Naive thymus-derived CD4-positive, alpha-beta T cell (primary cell): Measurements from ENCODE around the gene STT3A. TPM values are rescaled to one million over a fixed set of nuclear protein-coding genes. Genes with fewer than 3 reads are reported as not detected.

Source experiments
- ATAC-seq: fragments of 150-1000 bp; cut with Tn5 transposase; 2 replicates; pipeline ENCODE4 v1.10.0; 2021; ENCODE audit warnings: mild to moderate bottlenecking, moderate library complexity
- CTCF ChIA-PET: fragments of 350-600 bp; sonication (Branson Sonifier 250); formaldehyde crosslinking; loops from one replicate; lab custom pipeline; 2021; ENCODE audit warnings: antibody characterized with exemption; lab: Charles Lee
- POLR2A ChIA-PET: fragments of 350-600 bp; sonication (Branson Sonifier 250); formaldehyde crosslinking; loops from one replicate; lab custom pipeline; 2021; ENCODE audit warnings: antibody characterized with exemption, inconsistent platforms; lab: Charles Lee
- DNase-seq, 9 donors: peaks; one replicate each; pipeline versions ENCODE4 v3.0.0 to v3.0.0-alpha.2; 2020 to 2022; ENCODE audit warnings: mixed read lengths in 1 of 9
- H3K27ac ChIP-seq: one replicate; pipeline ENCODE4 v1.7.0; 2013; ENCODE audit warnings: mild to moderate bottlenecking, low read depth, low read length, moderate library complexity
- H3K27me3 ChIP-seq, 2 donors: one replicate each; pipeline ENCODE4 v1.7.0; 2013; ENCODE audit warnings: low read length in 2 of 2, mild to moderate bottlenecking in 2 of 2, moderate library complexity in 2 of 2; ENCODE audit not compliant: control insufficient read depth in 2 of 2, insufficient read depth in 2 of 2
- H3K36me3 ChIP-seq, 3 experiments: 1 replicate in 2 of 3; 2 replicates in 1 of 3; pipeline ENCODE4 v1.7.0; 2013; ENCODE audit warnings: low read length in 3 of 3, mild to moderate bottlenecking in 3 of 3, moderate library complexity in 1 of 3; ENCODE audit not compliant: insufficient read depth in 3 of 3, control insufficient read depth in 2 of 3
- H3K4me1 ChIP-seq, 2 donors: one replicate each; pipeline ENCODE4 v1.7.0; 2013; ENCODE audit warnings: low read length in 2 of 2, mild to moderate bottlenecking in 2 of 2, moderate library complexity in 1 of 2; ENCODE audit not compliant: control insufficient read depth in 2 of 2, insufficient read depth in 2 of 2
- H3K4me3 ChIP-seq: 2 replicates; pipeline ENCODE4 v1.7.0; 2013; ENCODE audit warnings: mild to moderate bottlenecking, low read length
- H3K9me3 ChIP-seq, 3 experiments: 1 replicate in 2 of 3; 2 replicates in 1 of 3; pipeline ENCODE4 v1.7.0; 2013; ENCODE audit warnings: low read length in 3 of 3; ENCODE audit not compliant: control insufficient read depth in 2 of 3
- H3K27ac Mint-ChIP-seq, 9 donors: one replicate each; pipeline ENCODE4 v1.8.0; 2020 to 2022; ENCODE audit warnings: mixed read lengths in 9 of 9, mild to moderate bottlenecking in 8 of 9, moderate library complexity in 5 of 9, inconsistent platforms in 2 of 9
- H3K27me3 Mint-ChIP-seq, 5 donors: one replicate each; pipeline ENCODE4 v1.8.0; 2021 to 2022; ENCODE audit warnings: mixed read lengths in 5 of 5, mild to moderate bottlenecking in 1 of 5
- H3K36me3 Mint-ChIP-seq, 5 donors: one replicate each; pipeline ENCODE4 v1.8.0; 2020 to 2022; ENCODE audit warnings: mixed read lengths in 5 of 5, mild to moderate bottlenecking in 3 of 5, inconsistent platforms in 1 of 5
- H3K4me1 Mint-ChIP-seq, 7 donors: one replicate each; pipeline ENCODE4 v1.8.0; 2020 to 2022; ENCODE audit warnings: mixed read lengths in 7 of 7, mild to moderate bottlenecking in 3 of 7, inconsistent platforms in 1 of 7
- H3K4me3 Mint-ChIP-seq, 10 donors: one replicate each; pipeline ENCODE4 v1.8.0; 2020 to 2022; ENCODE audit warnings: mild to moderate bottlenecking in 10 of 10, mixed read lengths in 10 of 10, moderate library complexity in 6 of 10, inconsistent platforms in 2 of 10
- H3K9me3 Mint-ChIP-seq, 11 donors: one replicate each; pipeline ENCODE4 v1.8.0; 2020 to 2022; ENCODE audit warnings: mixed read lengths in 11 of 11, mild to moderate bottlenecking in 4 of 11, inconsistent platforms in 1 of 11, moderate library complexity in 1 of 11
- intact Hi-C, 2 donors: fragments of 100-400 bp; cut with micrococcal nuclease; formaldehyde crosslinking; loops; one replicate each; pipeline ENCODE4 v1.15.1; 2023
- polyA plus RNA-seq, 2 donors: library from polyadenylated mRNA; unstranded; fragments of 300-500 nt; fragmentation: Illumina TruSeq; gene quantifications; one replicate each; pipeline ENCODE4 v1.2.3, GENCODE V29; 2021
- total RNA-seq, 6 experiments: library from RNA in 5 of 6; stranded (reverse) in 5 of 6; gene quantifications; 1 replicate in 5 of 6; 2 replicates in 1 of 6; pipeline ENCODE4 v1.2.3 and lab custom pipeline; 2021 to 2026

STT3A gene
- total and polyA plus RNA-seq, 7 experiments from 2014 or later: 27.3 to 153 (median 60.6) TPM

GRCh38 chr11:125618383-125618782 lies 25.7 kb downstream of the STT3A start:
- no peaks in the 10 kb centered on the region for H3K4me1 ChIP-seq
- Mint-ChIP-seq H3K9me3 (no peaks in the 10 kb centered on the region), H3K36me3 (peaks cover 14 to 57% (median 26%) of the 10 kb centered on the region in 5 donors), H3K4me1 (peaks cover 0 to 2% (median 0%) of the 10 kb centered on the region in 7 donors), H3K4me3 (no peak overlapping the region), H3K27ac (no peak overlapping the region), H3K27me3 (no peaks in the 10 kb centered on the region)
- intact Hi-C loops: no loop called here
- ChIA-PET POLR2A (interaction anchor here (1.6 kb wide), 1 partner anchor 49 kb away, joined by 6 read pairs; the partner anchor contains the start of gene EI24), CTCF (no interaction called here)
- H3K27me3 ChIP-seq: no peaks in the 10 kb centered on the region
- ATAC-seq (no peak), DNase-seq (no peak)
- no peaks in the 10 kb centered on the region for H3K9me3 ChIP-seq
- H3K27ac ChIP-seq: no peak overlapping the region
- peaks cover 26 to 79% (median 35%) of the 10 kb centered on the region in 3 experiments for H3K36me3 ChIP-seq
- H3K4me3 ChIP-seq: no peak overlapping the region

- CTCF ChIA-PET: interaction anchor here (1.1 kb wide), 1 partner anchor 52 kb away, joined by 3 read pairs; no protein-coding TSS in a partner anchor
- H3K4me1 Mint-ChIP-seq: peaks cover 12 to 24% (median 14%) of the 10 kb centered on the region in 7 donors
- no peak for ATAC-seq
These were observed 29.3 kb downstream of the STT3A start for GRCh38 chr11:125621995-125622394.

GRCh38 chr11:125623064-125623463 lies 30.4 kb downstream of the STT3A start:
- no peak overlapping the region for H3K27ac ChIP-seq
- H3K4me3 Mint-ChIP-seq: no peak overlapping the region
- peaks cover 13 to 34% (median 15%) of the 10 kb centered on the region in 7 donors for H3K4me1 Mint-ChIP-seq
- H3K9me3 Mint-ChIP-seq: no peaks in the 10 kb centered on the region
- no peaks in the 10 kb centered on the region for H3K27me3 ChIP-seq
- DNase-seq (no peak), ATAC-seq (no peak)
- no peaks in the 10 kb centered on the region for H3K27me3 Mint-ChIP-seq
- H3K4me1 ChIP-seq: peaks cover 0 to 5% of the 10 kb centered on the region in 2 donors
- peaks cover 16 to 46% (median 19%) of the 10 kb centered on the region in 3 experiments for H3K36me3 ChIP-seq
- peak overlapping the region in 4 of 9 donors; percentile 7 to 94 (median 68) for H3K27ac Mint-ChIP-seq
- H3K9me3 ChIP-seq: no peaks in the 10 kb centered on the region
- no peak overlapping the region for H3K4me3 ChIP-seq
- CTCF ChIA-PET: no interaction called here
- POLR2A ChIA-PET: interaction anchor here (0.6 to 5.5 kb wide), 2 partner anchors 9 to 31 kb away, joined by 6 to 46 read pairs; partner anchors contain the start of gene STT3A
- intact Hi-C loops: no loop called here
- peaks cover 4 to 30% (median 12%) of the 10 kb centered on the region in 5 donors for H3K36me3 Mint-ChIP-seq

More at GRCh38 chr11:125621995-125622394, 29.3 kb downstream of the STT3A start:
- intact Hi-C loops: no loop called here
- Mint-ChIP-seq H3K4me3 (no peak overlapping the region), H3K9me3 (no peaks in the 10 kb centered on the region), H3K36me3 (peaks cover 4 to 35% (median 14%) of the 10 kb centered on the region in 5 donors), H3K27ac (peak overlapping the region in 1 of 9 donors; percentile 45), H3K27me3 (no peaks in the 10 kb centered on the region)
- Histone ChIP-seq H3K27me3 (no peaks in the 10 kb centered on the region), H3K9me3 (no peaks in the 10 kb centered on the region), H3K36me3 (peaks cover 19 to 52% (median 22%) of the 10 kb centered on the region in 3 experiments), H3K4me3 (no peak overlapping the region), H3K4me1 (peaks cover 0 to 5% of the 10 kb centered on the region in 2 donors), H3K27ac (no peak overlapping the region)
- POLR2A ChIA-PET: interaction anchor here (5.5 kb wide), 1 partner anchor 30 kb away, joined by 46 read pairs; the partner anchor contains the start of gene STT3A
- no peak for DNase-seq

GRCh38 chr11:125624756-125625213 lies 32.1 kb downstream of the STT3A start, which contains the start of gene CHEK1:
TSS of gene CHEK1 (plus strand) at chr11:125625163. CDS start at chr11:125626769, 1,606 bp downstream.
- peaks cover 13 to 42% (median 15%) of the 10 kb centered on the region in 7 donors for H3K4me1 Mint-ChIP-seq
- Histone ChIP-seq H3K36me3 (peaks cover 3 to 29% (median 11%) of the 10 kb centered on the region in 3 experiments), H3K27ac (peak within 1 kb of the TSS; percentile 96), H3K9me3 (no peaks in the 10 kb centered on the region), H3K27me3 (no peaks in the 10 kb centered on the region), H3K4me3 (peak within 1 kb of the TSS; percentile 91), H3K4me1 (peaks cover 0 to 5% of the 10 kb centered on the region in 2 donors)
- no peak for DNase-seq
- no peaks in the 10 kb centered on the region for H3K27me3 Mint-ChIP-seq
- ChIA-PET POLR2A (interaction anchor here (0.7 to 5.5 kb wide), 10 partner anchors 8 to 679 kb away, joined by 3 to 46 read pairs (median 4); partner anchors contain the start of genes DCPS, EI24, FOXRED1 and HYLS1), CTCF (no interaction called here)
- intact Hi-C loops: loop anchor here (1.0 to 2.0 kb wide), 8 partner anchors 32 to 644 kb away; partner anchors contain the start of genes EI24 (in 2 of the 2), STT3A (in 2 of the 2), CDON (in 1 of the 2) and FAM118B (in 1 of the 2)
- H3K36me3 Mint-ChIP-seq: peaks cover under 1 to 16% (median 6%) of the 10 kb centered on the region in 5 donors
- H3K27ac Mint-ChIP-seq: peak within 1 kb of the TSS; percentile 64 to 99 (median 98)
- H3K9me3 Mint-ChIP-seq: no peaks in the 10 kb centered on the region
- no peak for ATAC-seq
- peak within 1 kb of the TSS; percentile 82 to 99 (median 98) for H3K4me3 Mint-ChIP-seq

- no peaks in the 10 kb centered on the region for H3K27me3 ChIP-seq
- H3K9me3 ChIP-seq: no peaks in the 10 kb centered on the region
- ATAC-seq (no peak), DNase-seq (peak in 1 of 9 donors; percentile 1)
- H3K4me3 ChIP-seq: peak overlapping the region; percentile 91
- ChIA-PET CTCF (interaction anchor here (0.8 kb wide), 1 partner anchor 9 kb away, joined by 3 read pairs; no protein-coding TSS in a partner anchor), POLR2A (interaction anchor here (0.6 to 5.5 kb wide), 11 partner anchors 9 to 679 kb away, joined by 3 to 46 read pairs (median 3); partner anchors contain the start of genes DCPS, EI24, FOXRED1 and HYLS1)
- Mint-ChIP-seq H3K4me1 (peaks cover 13 to 46% (median 15%) of the 10 kb centered on the region in 7 donors), H3K36me3 (peaks cover 0 to 12% (median 5%) of the 10 kb centered on the region in 5 donors), H3K27ac (peak overlapping the region; percentile 64 to 99 (median 98)), H3K9me3 (no peaks in the 10 kb centered on the region), H3K27me3 (no peaks in the 10 kb centered on the region), H3K4me3 (peak overlapping the region; percentile 82 to 99 (median 98))
- peak overlapping the region; percentile 96 for H3K27ac ChIP-seq
- intact Hi-C loops: loop anchor here (1.0 to 2.0 kb wide), 8 partner anchors 33 to 644 kb away; partner anchors contain the start of genes EI24 (in 2 of the 2), STT3A (in 2 of the 2), CDON (in 1 of the 2) and FAM118B (in 1 of the 2)
- peaks cover 0 to 24% (median 11%) of the 10 kb centered on the region in 3 experiments for H3K36me3 ChIP-seq
- H3K4me1 ChIP-seq: peaks cover 0 to 5% of the 10 kb centered on the region in 2 donors
These were observed 32.6 kb downstream of the STT3A start for GRCh38 chr11:125625225-125625629.

GRCh38 chr11:125625630-125626287 lies 33.1 kb downstream of the STT3A start:
- POLR2A ChIA-PET: interaction anchor here (0.6 to 5.5 kb wide), 10 partner anchors 12 to 678 kb away, joined by 3 to 46 read pairs (median 3); partner anchors contain the start of genes DCPS, EI24, FOXRED1 and HYLS1
- Mint-ChIP-seq H3K36me3 (peaks cover 0 to 12% (median 4%) of the 10 kb centered on the region in 5 donors), H3K27me3 (no peaks in the 10 kb centered on the region), H3K4me3 (peak overlapping the region; percentile 82 to 99 (median 98)), H3K9me3 (no peaks in the 10 kb centered on the region), H3K4me1 (peaks cover 13 to 47% (median 15%) of the 10 kb centered on the region in 7 donors), H3K27ac (peak overlapping the region; percentile 64 to 99 (median 98))
- Histone ChIP-seq H3K4me1 (peaks cover 0 to 5% of the 10 kb centered on the region in 2 donors), H3K27me3 (no peaks in the 10 kb centered on the region), H3K27ac (peak overlapping the region; percentile 96), H3K4me3 (peak overlapping the region; percentile 91), H3K9me3 (no peaks in the 10 kb centered on the region), H3K36me3 (peaks cover 0 to 19% (median 8%) of the 10 kb centered on the region in 3 experiments)
- CTCF ChIA-PET: interaction anchor here (0.8 kb wide), 1 partner anchor 8 kb away, joined by 3 read pairs; no protein-coding TSS in a partner anchor
- intact Hi-C loops: loop anchor here (1.0 to 2.0 kb wide), 12 partner anchors 33 to 643 kb away; partner anchors contain the start of genes EI24 (in 2 of the 2), FAM118B (in 2 of the 2), HYLS1 (in 2 of the 2) and RPUSD4 (in 2 of the 2)
- ATAC-seq (peak; percentile 95), DNase-seq (peak; percentile 70 to 87 (median 82))
